Measurements from ENCODE around the gene RNF38. TPM values are rescaled to one million over a fixed set of nuclear protein-coding genes. Genes with fewer than 3 reads are reported as not detected.

Gene RNF38
- total RNA-seq = 14.5 and 27.1 TPM in 2 replicates

GRCh38 chr9:36399980-36400331 lies at the start of gene RNF38:
RNF38 (minus strand) TSS chr9:36400269; CDS start chr9:36400108, 161 bp downstream.

Other genes with a start within 250 kb of the RNF38 start
- gene CCIN, start 230.9 kb downstream of the RNF38 start, total RNA-seq = 3.7 and 3.9 TPM in 2 replicates
- 204 and 250 TPM in 2 replicates for gene CLTA, start 209.3 kb downstream of the RNF38 start, total RNA-seq
- 13.3 and 21.8 TPM in 2 replicates for gene GNE, start 141.8 kb downstream of the RNF38 start, total RNA-seq
- 7.1 and 8.4 TPM in 2 replicates for gene MELK, start 172.6 kb upstream of the RNF38 start, total RNA-seq